IMR-90 (cell line): ENCODE data around the gene RNF223. TPM values are rescaled to one million over a fixed set of nuclear protein-coding genes. Genes with fewer than 3 reads are reported as not detected.

Experiments
- ATAC-seq: fragments of 200-7000 bp; cut with Tn5 transposase; 2 replicates; pipeline ENCODE4 v1.9.1; 2020; ENCODE audit warnings: low read depth, mild to moderate bottlenecking, moderate library complexity
- BruUV-seq: library from RNA; stranded (reverse); fragments of 400-500 nt; replicated peaks from 2 replicates; lab custom pipeline; 2021; lab: Mats Ljungman, UMichigan
- CTCF ChIA-PET: fragments of 300-600 bp; formaldehyde crosslinking; extraction: SDS; loops from one replicate; lab custom pipeline; 2021; ENCODE audit warnings: antibody characterized with exemption; lab: Yijun Ruan, JAX
- POLR2A ChIA-PET: fragments of 300-600 bp; sonication (Branson Sonifier 250); formaldehyde crosslinking; loops from one replicate; lab custom pipeline; 2022; ENCODE audit warnings: antibody characterized with exemption; ENCODE audit not compliant: unreplicated experiment; lab: Charles Lee
- DNase-seq: peaks from one replicate; pipeline ENCODE4 v3.0.0; 2013
- H2AFZ ChIP-seq: replicated peaks from 2 replicates; pipeline ENCODE3; 2013; ENCODE audit warnings: low read length, mild to moderate bottlenecking; ENCODE audit not compliant: poor library complexity
- H2AK5ac ChIP-seq: 2 replicates; pipeline ENCODE4 v1.6.1; 2013; ENCODE audit warnings: low read depth, low read length, inconsistent platforms
- H2AK9ac ChIP-seq: replicated peaks from 2 replicates; pipeline ENCODE3; 2013; ENCODE audit warnings: mild to moderate bottlenecking, low read depth, low read length, moderate library complexity; ENCODE audit not compliant: poor library complexity
- H2BK120ac ChIP-seq: 2 replicates; pipeline ENCODE4 v1.6.1; 2013; ENCODE audit warnings: low read depth, low read length, inconsistent platforms
- H2BK15ac ChIP-seq: 3 replicates; pipeline ENCODE4 v1.6.1; 2013; ENCODE audit warnings: low read depth, low read length, inconsistent platforms
- H2BK20ac ChIP-seq: 2 replicates; pipeline ENCODE4 v1.6.1; 2013; ENCODE audit warnings: low read depth, mild to moderate bottlenecking, inconsistent platforms, low read length, moderate library complexity
- H2BK5ac ChIP-seq: 2 replicates; pipeline ENCODE4 v1.6.1; 2013; ENCODE audit warnings: mild to moderate bottlenecking, low read depth, low read length, inconsistent platforms; ENCODE audit not compliant: poor library complexity, severe bottlenecking
- H3K14ac ChIP-seq: replicated peaks from 2 replicates; pipeline ENCODE4 v1.6.1; 2013; ENCODE audit warnings: low read depth, low read length, inconsistent platforms
- H3K18ac ChIP-seq: 2 replicates; pipeline ENCODE4 v1.6.1; 2013; ENCODE audit warnings: low read depth, low read length, control low read depth
- H3K23ac ChIP-seq: 2 replicates; pipeline ENCODE4 v1.6.1; 2013; ENCODE audit warnings: low read depth, low read length, inconsistent platforms
- H3K27ac ChIP-seq: 2 replicates; pipeline ENCODE4 v1.5.1; 2013; ENCODE audit warnings: mild to moderate bottlenecking, control low read depth, low read length; ENCODE audit not compliant: insufficient read depth
- H3K27me3 ChIP-seq: 2 replicates; pipeline ENCODE4 v1.6.1; 2013; ENCODE audit warnings: low read length; ENCODE audit not compliant: control insufficient read depth, insufficient read depth
- H3K36me3 ChIP-seq: 2 replicates; pipeline ENCODE4 v1.6.1; 2013; ENCODE audit warnings: low read length, mixed read lengths; ENCODE audit not compliant: control insufficient read depth, insufficient read depth
- H3K4ac ChIP-seq: 2 replicates; pipeline ENCODE4 v1.6.1; 2013; ENCODE audit warnings: low read depth, low read length, inconsistent platforms
- H3K4me1 ChIP-seq: 2 replicates; pipeline ENCODE4 v1.6.1; 2013; ENCODE audit warnings: low read length, mixed read lengths; ENCODE audit not compliant: control insufficient read depth, insufficient read depth
- H3K4me2 ChIP-seq: 2 replicates; pipeline ENCODE4 v1.6.1; 2013; ENCODE audit warnings: low read depth, mild to moderate bottlenecking, control low read depth, low read length, moderate library complexity
- H3K4me3 ChIP-seq: 2 replicates; pipeline ENCODE4 v1.5.1; 2013; ENCODE audit warnings: low read depth, mild to moderate bottlenecking, control low read depth, low read length, moderate library complexity; ENCODE audit not compliant: insufficient read depth
- H3K56ac ChIP-seq: 2 replicates; pipeline ENCODE4 v1.6.1; 2013; ENCODE audit warnings: low read length, inconsistent platforms; ENCODE audit not compliant: insufficient read depth; ENCODE audit errors: extremely low read depth
- H3K79me1 ChIP-seq, 2 experiments: 2 replicates each; pipeline ENCODE4 v1.6.1; 2013; ENCODE audit warnings: low read length in 2 of 2, inconsistent platforms in 1 of 2, low read depth in 1 of 2
- H3K9ac ChIP-seq: 2 replicates; pipeline ENCODE4 v1.6.1; 2013; ENCODE audit warnings: low read depth, low read length, control low read depth
- H3K9me1 ChIP-seq: 2 replicates; pipeline ENCODE4 v1.6.1; 2013; ENCODE audit warnings: low read length, inconsistent platforms; ENCODE audit not compliant: insufficient read depth
- H3K9me3 ChIP-seq: 2 replicates; pipeline ENCODE4 v1.6.1; 2013; ENCODE audit warnings: low read length; ENCODE audit not compliant: control insufficient read depth, insufficient read depth
- H4K20me1 ChIP-seq: 2 replicates; pipeline ENCODE4 v1.6.1; 2013; ENCODE audit warnings: low read length, inconsistent platforms; ENCODE audit not compliant: insufficient read depth
- H4K5ac ChIP-seq: 2 replicates; pipeline ENCODE4 v1.6.1; 2013; ENCODE audit warnings: mild to moderate bottlenecking, low read depth, low read length, control low read depth
- H4K8ac ChIP-seq, 2 experiments: 2 replicates each; pipeline ENCODE4 v1.6.1; 2013; ENCODE audit warnings: low read depth in 2 of 2, low read length in 2 of 2, control low read depth in 1 of 2, inconsistent platforms in 1 of 2
- H4K91ac ChIP-seq: 2 replicates; pipeline ENCODE4 v1.6.1; 2013; ENCODE audit warnings: low read depth, low read length, inconsistent platforms; ENCODE audit not compliant: insufficient read depth
- ELK1 ChIP-seq: fragments of 150-350 bp; IDR thresholded peaks from 2 replicates; pipeline ENCODE4 v1.6.1; 2016; ENCODE audit warnings: low read depth, mild to moderate bottlenecking, low read length, moderate library complexity, borderline replicate concordance
- FOS ChIP-seq: fragments of 150-350 bp; IDR thresholded peaks from 2 replicates; pipeline ENCODE4 v1.6.1; 2016; ENCODE audit warnings: low read depth, low read length
- MAFK ChIP-seq: IDR thresholded peaks from 2 replicates; pipeline ENCODE4 v1.6.1; 2012; ENCODE audit warnings: low read depth, low read length, improper control_type of control experiment
- MAZ ChIP-seq: IDR thresholded peaks from 2 replicates; pipeline ENCODE4 v1.6.1; 2012; ENCODE audit warnings: low read depth, mild to moderate bottlenecking, low read length, improper control_type of control experiment, moderate library complexity, borderline replicate concordance
- RCOR1 ChIP-seq: IDR thresholded peaks from 2 replicates; pipeline ENCODE4 v1.6.1; 2012; ENCODE audit warnings: mild to moderate bottlenecking, low read length, improper control_type of control experiment; ENCODE audit not compliant: insufficient replicate concordance
- WGBS, 2 experiments: methylation state at CpG; one replicate each; pipeline versions ENCODE4 v1.1.5 to v1.1.7; 2013; ENCODE audit warnings: missing lambda C conversion rate in 2 of 2; ENCODE audit not compliant: insufficient read length in 1 of 2; ENCODE audit errors: extremely low coverage in 2 of 2; 5-methylcytosine and 5-hydroxymethylcytosine counted together
- dilution Hi-C: fragments of 300-500 bp; cut with HindIII; formaldehyde crosslinking; loops from one replicate; pipeline ENCODE4 v1.14.3; 2018; ENCODE audit warnings: low sequenced_read_pairs; ENCODE audit not compliant: unreplicated experiment
- in situ Hi-C: fragments of 300-500 bp; cut with MboI; formaldehyde crosslinking; loops from 3 replicates; pipeline ENCODE4 v1.14.3; 2019; ENCODE audit warnings: low sequenced_read_pairs, inconsistent platforms, mixed read lengths
- intact Hi-C: fragments of 100-400 bp; cut with micrococcal nuclease; formaldehyde crosslinking; loops from 2 replicates; pipeline ENCODE4 v1.10.0; 2022
- polyA plus RNA-seq, 3 experiments: library from polyadenylated mRNA; depleted of rRNA; stranded (reverse); fragments of >200 nt; gene quantifications; 2 replicates each; pipeline ENCODE4 v1.2.3, GENCODE V29; 2012; ENCODE audit warnings: low replicate concordance in 1 of 3
- total RNA-seq: library from RNA; depleted of rRNA; stranded (reverse); fragments of >200 nt; gene quantifications from 2 replicates; pipeline ENCODE4 v1.2.3, GENCODE V29; 2012

RNF223 gene
- total and polyA plus RNA-seq, 2 of the 4 experiments (the other 2 are of a cell fraction) = not detected

- Histone ChIP-seq H4K8ac (no peak overlapping the region), H3K18ac (no peak overlapping the region), H3K36me3 (peaks cover 59% of the 10 kb centered on the region), H3K56ac (no peak overlapping the region), H3K14ac (no peak overlapping the region), H2BK20ac (no peak overlapping the region), H3K4me1 (no peaks in the 10 kb centered on the region), H2BK120ac (no peak overlapping the region), H3K23ac (no peak overlapping the region), H3K27ac (no peak overlapping the region), H3K4ac (no peak overlapping the region), H2AK5ac (no peak overlapping the region), H3K9ac (no peak overlapping the region), H2BK5ac (no peak overlapping the region), H3K9me1 (no peaks in the 10 kb centered on the region), H3K4me2 (no peak overlapping the region), H3K4me3 (no peak overlapping the region), H4K20me1 (peaks cover 6% of the 10 kb centered on the region), H3K79me1 (peaks cover 5 to 9% of the 10 kb centered on the region in 2 experiments; a peak in 2 of 4 replicates), H4K5ac (no peak overlapping the region), H3K27me3 (no peaks in the 10 kb centered on the region), H4K91ac (no peak overlapping the region), H3K9me3 (no peaks in the 10 kb centered on the region), H2AFZ (no peak overlapping the region), H2AK9ac (no peak overlapping the region), H2BK15ac (no peak overlapping the region)
- DNase-seq (no peak), ATAC-seq (no peak)
- BruUV-seq = no TSS peak
- no peak for TF ChIP-seq ELK1
- no peak for TF ChIP-seq MAZ
- TF ChIP-seq MAFK = no peak
- TF ChIP-seq RCOR1 = no peak
- TF ChIP-seq FOS = no peak
- in situ Hi-C loops (no loop called here), dilution Hi-C loops (no loop called here), intact Hi-C loops (no loop called here)
- POLR2A ChIA-PET = no interaction called here
- WGBS, 2 experiments = 97% methylated on average over 21 of the region's 29 CpGs; no CpG with 5 or more reads in 1 of the 2 experiments
- CTCF ChIA-PET = no interaction called here
Observed at GRCh38 chr1:1052003-1052840, 21.9 kb downstream of the RNF223 start.
